Measurements from ENCODE around the gene DPYD.

DPYD gene

DNA sequence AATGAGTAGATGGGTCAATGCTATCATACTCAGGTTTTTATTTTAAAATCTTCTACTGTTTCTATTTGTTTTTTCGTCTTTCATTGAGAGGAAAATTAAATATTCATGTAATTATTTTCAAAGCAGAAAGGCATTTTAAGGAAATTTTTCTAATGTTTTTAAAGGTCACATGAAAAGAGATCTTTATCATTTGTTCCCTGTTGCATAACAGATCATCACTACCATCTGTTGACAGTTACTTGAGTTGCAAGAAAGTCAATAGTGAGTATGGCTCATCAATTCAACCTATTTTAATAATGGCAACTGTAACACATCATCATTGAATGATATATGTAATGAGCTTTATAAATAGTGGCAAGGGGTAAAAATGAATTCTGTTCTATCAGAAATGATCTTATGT is 369.7 kb downstream of the DPYD start:
- Histone ChIP-seq H2AFZ (ENCODE audit: low read depth, low read length, severe bottlenecking) (no peak overlapping the region), H3K27me3 (ENCODE audit: low read length) (no peaks in the 10 kb centered on the region), H3K9me2 (replicated peaks; ENCODE audit: insufficient read depth, low read length) (no peaks in the 10 kb centered on the region), H3F3A (ENCODE audit: insufficient read depth) (no peaks in the 10 kb centered on the region), H3K79me2 (ENCODE audit: insufficient read depth, low read length) (no peaks in the 10 kb centered on the region), H3K4me2 (ENCODE audit: low read depth, low read length, poor library complexity, severe bottlenecking) (no peak overlapping the region), H3K27ac (ENCODE audit: low read depth, low read length) (no peak overlapping the region), H3K9ac (ENCODE audit: low read length) (no peak overlapping the region), H4K20me1 (ENCODE audit: low read depth, low read length) (no peaks in the 10 kb centered on the region), H3K9me3 (ENCODE audit: insufficient read depth, low read length) (no peaks in the 10 kb centered on the region), H3K36me3 (ENCODE audit: low read length) (no peaks in the 10 kb centered on the region), H3K4me3 (ENCODE audit: insufficient read depth, low read length, poor library complexity, severe bottlenecking) (no peak overlapping the region)
- no peak for TF ChIP-seq EZH2phosphoT487 (conservative IDR thresholded peaks at IDR 0.05; ENCODE audit: low read length)
- TF ChIP-seq, protein P1, sequence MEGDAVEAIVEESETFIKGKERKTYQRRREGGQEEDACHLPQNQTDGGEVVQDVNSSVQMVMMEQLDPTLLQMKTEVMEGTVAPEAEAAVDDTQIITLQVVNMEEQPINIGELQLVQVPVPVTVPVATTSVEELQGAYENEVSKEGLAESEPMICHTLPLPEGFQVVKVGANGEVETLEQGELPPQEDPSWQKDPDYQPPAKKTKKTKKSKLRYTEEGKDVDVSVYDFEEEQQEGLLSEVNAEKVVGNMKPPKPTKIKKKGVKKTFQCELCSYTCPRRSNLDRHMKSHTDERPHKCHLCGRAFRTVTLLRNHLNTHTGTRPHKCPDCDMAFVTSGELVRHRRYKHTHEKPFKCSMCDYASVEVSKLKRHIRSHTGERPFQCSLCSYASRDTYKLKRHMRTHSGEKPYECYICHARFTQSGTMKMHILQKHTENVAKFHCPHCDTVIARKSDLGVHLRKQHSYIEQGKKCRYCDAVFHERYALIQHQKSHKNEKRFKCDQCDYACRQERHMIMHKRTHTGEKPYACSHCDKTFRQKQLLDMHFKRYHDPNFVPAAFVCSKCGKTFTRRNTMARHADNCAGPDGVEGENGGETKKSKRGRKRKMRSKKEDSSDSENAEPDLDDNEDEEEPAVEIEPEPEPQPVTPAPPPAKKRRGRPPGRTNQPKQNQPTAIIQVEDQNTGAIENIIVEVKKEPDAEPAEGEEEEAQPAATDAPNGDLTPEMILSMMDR (IDR thresholded peaks at IDR 0.05; ENCODE audit: insufficient read depth, low read length, poor library complexity, severe bottlenecking), result no peak

DNA sequence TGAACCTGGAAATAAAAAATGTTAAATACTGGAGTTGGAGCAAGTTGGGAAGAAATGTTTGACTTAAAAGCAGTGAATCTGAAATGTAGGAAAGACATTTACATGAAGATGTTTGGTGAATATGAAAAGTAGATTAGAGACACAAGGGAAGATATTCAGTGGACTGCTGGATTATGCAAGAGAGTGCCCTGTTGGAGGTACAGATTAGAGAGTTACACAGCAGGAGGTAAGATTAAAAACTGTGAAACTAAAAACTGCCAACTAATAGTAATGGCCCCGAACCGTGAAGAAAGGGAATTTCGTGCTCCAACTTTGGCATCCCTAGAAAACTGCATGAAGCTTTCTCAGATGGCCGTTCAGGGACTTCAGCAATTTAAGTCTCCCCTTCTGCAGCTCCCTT is 375.4 kb downstream of the DPYD start:
- Histone ChIP-seq H3K4me3 (ENCODE audit: insufficient read depth, low read length, poor library complexity, severe bottlenecking) (no peak overlapping the region), H3K9ac (ENCODE audit: low read length) (no peak overlapping the region), H3K36me3 (ENCODE audit: low read length) (no peaks in the 10 kb centered on the region), H3K9me3 (ENCODE audit: insufficient read depth, low read length) (no peaks in the 10 kb centered on the region), H3K9me2 (replicated peaks; ENCODE audit: insufficient read depth, low read length) (no peaks in the 10 kb centered on the region), H4K20me1 (ENCODE audit: low read depth, low read length) (no peaks in the 10 kb centered on the region), H3K27ac (ENCODE audit: low read depth, low read length) (no peak overlapping the region), H3K79me2 (ENCODE audit: insufficient read depth, low read length) (no peaks in the 10 kb centered on the region), H2AFZ (ENCODE audit: low read depth, low read length, severe bottlenecking) (no peak overlapping the region), H3K27me3 (ENCODE audit: low read length) (no peaks in the 10 kb centered on the region), H3F3A (ENCODE audit: insufficient read depth) (no peaks in the 10 kb centered on the region), H3K4me2 (ENCODE audit: low read depth, low read length, poor library complexity, severe bottlenecking) (no peak overlapping the region)
- TF ChIP-seq, protein P1 (IDR thresholded peaks at IDR 0.05; ENCODE audit: insufficient read depth, low read length, poor library complexity, severe bottlenecking), result no peak
- no peak for TF ChIP-seq EZH2phosphoT487 (conservative IDR thresholded peaks at IDR 0.05; ENCODE audit: low read length)

DNA sequence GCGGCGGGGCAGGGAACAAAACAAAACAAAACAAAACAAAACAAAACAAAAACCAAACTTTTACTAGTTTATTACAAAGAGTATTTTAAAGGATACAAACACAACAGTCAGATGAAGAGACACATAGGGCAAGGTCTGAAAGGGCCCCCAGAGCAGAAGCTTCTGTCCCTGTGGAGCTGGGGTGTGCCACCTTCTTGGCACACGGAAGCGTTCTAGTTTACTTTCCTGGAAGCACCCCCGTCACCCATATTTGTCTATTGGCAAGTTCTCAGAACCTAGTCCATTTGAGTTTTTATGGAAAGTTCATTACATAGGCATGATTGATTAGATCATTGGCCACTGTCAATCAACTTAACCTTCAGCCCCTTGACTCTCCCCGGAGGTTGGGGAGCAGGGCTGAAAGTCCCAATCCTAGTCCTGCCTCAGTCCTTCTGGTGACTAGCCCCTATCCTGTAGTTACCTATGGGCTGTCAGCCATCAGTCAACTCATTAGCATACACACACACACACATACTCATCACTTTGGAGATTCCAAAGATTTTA is 380.4 kb downstream of the DPYD start:
- Histone ChIP-seq H2AFZ (ENCODE audit: low read depth, low read length, severe bottlenecking) (no peak overlapping the region), H3K4me3 (ENCODE audit: insufficient read depth, low read length, poor library complexity, severe bottlenecking) (no peak overlapping the region), H3K79me2 (ENCODE audit: insufficient read depth, low read length) (no peaks in the 10 kb centered on the region), H3K9me3 (ENCODE audit: insufficient read depth, low read length) (no peaks in the 10 kb centered on the region), H3K27ac (ENCODE audit: low read depth, low read length) (no peak overlapping the region), H3K4me2 (ENCODE audit: low read depth, low read length, poor library complexity, severe bottlenecking) (no peak overlapping the region), H4K20me1 (ENCODE audit: low read depth, low read length) (no peaks in the 10 kb centered on the region), H3K36me3 (ENCODE audit: low read length) (no peaks in the 10 kb centered on the region), H3K9ac (ENCODE audit: low read length) (no peak overlapping the region), H3K27me3 (ENCODE audit: low read length) (no peaks in the 10 kb centered on the region), H3F3A (ENCODE audit: insufficient read depth) (no peaks in the 10 kb centered on the region), H3K9me2 (replicated peaks; ENCODE audit: insufficient read depth, low read length) (no peaks in the 10 kb centered on the region)
- TF ChIP-seq, protein P1 (IDR thresholded peaks at IDR 0.05; ENCODE audit: insufficient read depth, low read length, poor library complexity, severe bottlenecking), result no peak
- no peak for TF ChIP-seq EZH2phosphoT487 (conservative IDR thresholded peaks at IDR 0.05; ENCODE audit: low read length)

Measured in SU-DHL-6 (cell line).